Liver (tissue), 9 donors: ENCODE results near the gene FEM1B. TPM values are rescaled to one million over a fixed set of nuclear protein-coding genes. Genes with fewer than 3 reads are reported as not detected.

Source experiments
- DNase-seq: peaks from one replicate; pipeline ENCODE4 v3.0.0-alpha.2; 2017; ENCODE audit warnings: low spot score
- H3K27ac ChIP-seq, 2 donors: one replicate each; pipeline ENCODE4 v1.7.0; 2013; ENCODE audit warnings: inconsistent platforms in 2 of 2, low read length in 2 of 2, control low read depth in 1 of 2, low read depth in 1 of 2, mild to moderate bottlenecking in 1 of 2
- H3K27me3 ChIP-seq, 4 donors: one replicate each; pipeline versions ENCODE4 v1.6.1 to v1.7.0; 2013; ENCODE audit warnings: low read length in 3 of 4, inconsistent platforms in 1 of 4, mild to moderate bottlenecking in 1 of 4, moderate library complexity in 1 of 4; ENCODE audit not compliant: control insufficient read depth in 4 of 4, insufficient read depth in 4 of 4
- H3K36me3 ChIP-seq, 4 donors: one replicate each; pipeline versions ENCODE4 v1.6.1 to v1.7.0; 2013; ENCODE audit warnings: low read length in 3 of 4, mild to moderate bottlenecking in 3 of 4, low read depth in 1 of 4, moderate library complexity in 1 of 4; ENCODE audit not compliant: control insufficient read depth in 4 of 4, insufficient read depth in 3 of 4
- H3K4me1 ChIP-seq, 4 donors: one replicate each; pipeline versions ENCODE4 v1.6.1 to v1.7.0; 2013; ENCODE audit warnings: low read length in 3 of 4, mild to moderate bottlenecking in 3 of 4, moderate library complexity in 1 of 4; ENCODE audit not compliant: control insufficient read depth in 4 of 4, insufficient read depth in 4 of 4
- H3K4me3 ChIP-seq, 3 donors: one replicate each; pipeline versions ENCODE4 v1.6.1 to v1.7.0; 2013; ENCODE audit warnings: low read length in 3 of 3, control low read depth in 1 of 3, low read depth in 1 of 3, mild to moderate bottlenecking in 1 of 3
- H3K9ac ChIP-seq, 2 donors: one replicate each; pipeline ENCODE4 v1.7.0; 2013; ENCODE audit warnings: low read length in 2 of 2, mild to moderate bottlenecking in 2 of 2, moderate library complexity in 2 of 2, control low read depth in 1 of 2, low read depth in 1 of 2
- H3K9me3 ChIP-seq, 4 donors: one replicate each; pipeline versions ENCODE4 v1.6.1 to v1.7.0; 2013; ENCODE audit warnings: low read length in 3 of 4; ENCODE audit not compliant: control insufficient read depth in 4 of 4
- CTCF ChIP-seq: fragments of 150-350 bp; IDR thresholded peaks from 2 replicates; pipeline ENCODE4 v1.5.1; 2017; ENCODE audit warnings: improper control_type of control experiment, low read depth, low read length; ENCODE audit not compliant: missing input control
- FOXA1 ChIP-seq: IDR thresholded peaks from 2 replicates; pipeline ENCODE4 v1.6.1; 2016; ENCODE audit warnings: antibody characterized with exemption
- FOXA2 ChIP-seq: IDR thresholded peaks from 2 replicates; pipeline ENCODE4 v1.6.1; 2016; ENCODE audit warnings: antibody characterized with exemption
- GABPA ChIP-seq, 2 donors: IDR thresholded peaks in 1 of 2; conservative IDR thresholded peaks in 1 of 2; 2 replicates each; pipeline ENCODE4 v1.6.1; 2016; ENCODE audit warnings: antibody characterized with exemption in 2 of 2, mild to moderate bottlenecking in 1 of 2, moderate library complexity in 1 of 2
- HNF4A ChIP-seq, 2 donors: conservative IDR thresholded peaks; 2 replicates each; pipeline ENCODE4 v1.6.1; 2016; ENCODE audit warnings: antibody characterized with exemption in 2 of 2, mild to moderate bottlenecking in 2 of 2
- HNF4G ChIP-seq: IDR thresholded peaks from 2 replicates; pipeline ENCODE4 v1.6.1; 2016; ENCODE audit warnings: antibody characterized with exemption
- JUND ChIP-seq, 2 donors: IDR thresholded peaks; 2 replicates each; pipeline ENCODE4 v1.6.1; 2016; ENCODE audit warnings: antibody characterized with exemption in 2 of 2
- MAX ChIP-seq: IDR thresholded peaks from 2 replicates; pipeline ENCODE4 v1.6.1; 2016; ENCODE audit warnings: antibody characterized with exemption
- NR2F2 ChIP-seq: IDR thresholded peaks from 2 replicates; pipeline ENCODE4 v1.6.1; 2016; ENCODE audit warnings: antibody characterized with exemption
- REST ChIP-seq: IDR thresholded peaks from 2 replicates; pipeline ENCODE4 v1.6.1; 2016; ENCODE audit warnings: antibody characterized with exemption, mild to moderate bottlenecking
- RXRA ChIP-seq, 2 donors: IDR thresholded peaks; 2 replicates each; pipeline ENCODE4 v1.6.1; 2017 to 2018; ENCODE audit warnings: antibody characterized with exemption in 2 of 2, mild to moderate bottlenecking in 1 of 2
- SP1 ChIP-seq: IDR thresholded peaks from 2 replicates; pipeline ENCODE4 v1.6.1; 2018; ENCODE audit warnings: antibody characterized with exemption, mild to moderate bottlenecking
- YY1 ChIP-seq: IDR thresholded peaks from 2 replicates; pipeline ENCODE4 v1.6.1; 2016; ENCODE audit warnings: antibody characterized with exemption, mild to moderate bottlenecking
- ZBTB33 ChIP-seq: IDR thresholded peaks from 2 replicates; pipeline ENCODE4 v1.6.1; 2016; ENCODE audit warnings: antibody characterized with exemption
- WGBS: extraction: QIAGEN DNeasy Blood & Tissue Kit; methylation state at CpG from one replicate; pipeline ENCODE4 v1.1.7; 2013; 5-methylcytosine and 5-hydroxymethylcytosine counted together
- polyA plus RNA-seq, 2 donors: library from polyadenylated mRNA; stranded (reverse) in 1 of 2; unstranded in 1 of 2; fragments of 200-250 nt in 1 of 2; fragments of >200 nt in 1 of 2; fragmentation: Nextera tagmentation in 1 of 2; extraction: Ambion mirVana in 1 of 2; gene quantifications; one replicate each; pipeline versions ENCODE4 v1.2.1 to v1.2.3, GENCODE V29; 2013 to 2015
- total RNA-seq, 2 donors: library from RNA; depleted of rRNA; stranded (reverse); fragments of >200 nt; gene quantifications; one replicate each; pipeline ENCODE4 v1.2.3, GENCODE V29; 2014
- donor health status: healthy.
- donor health status: healthy.
- donor health status: healthy.
- donor health status: healthy.
- donor health status: healthy.

The FEM1B gene
- total and polyA plus RNA-seq, 4 donors = 6.2 to 39.5 (median 17.8) TPM

- TF ChIP-seq CTCF (no peak), FOXA2 (no peak), NR2F2 (peak; percentile 89), SP1 (peak; percentile 92), HNF4G (peak; percentile 99), JUND (IDR thresholded peaks at IDR 0.05) (peak; percentile 80), MAX (peak; percentile 76), RXRA (IDR thresholded peaks at IDR 0.05) (peak; percentile 81 to 91)
Observed at GRCh38 chr15:68300115-68300940, 22.8 kb downstream of the FEM1B start (continued).

- H3K27me3 ChIP-seq = no peaks in the 10 kb centered on the region
- H3K9me3 ChIP-seq = no peaks in the 10 kb centered on the region
- H3K9ac ChIP-seq = no peak overlapping the region
- DNase-seq = peak; percentile 19
- H3K4me3 ChIP-seq = no peak overlapping the region
- TF ChIP-seq JUND (IDR thresholded peaks at IDR 0.05) = no peak
- TF ChIP-seq NR2F2 = no peak
- no peak for TF ChIP-seq MAX
- TF ChIP-seq YY1 = no peak
- TF ChIP-seq HNF4A (conservative IDR thresholded peaks at IDR 0.05) = no peak
- no peak for TF ChIP-seq ZBTB33
- no peak for TF ChIP-seq HNF4G
- no peak for TF ChIP-seq FOXA1
- no peak for TF ChIP-seq GABPA (IDR thresholded peaks at IDR 0.05 in 1 of 2, conservative IDR thresholded peaks at IDR 0.05 in 1 of 2)
- TF ChIP-seq REST = no peak
- H3K36me3 ChIP-seq = no peaks in the 10 kb centered on the region
- no peak overlapping the region for H3K27ac ChIP-seq
- H3K4me1 ChIP-seq = peaks cover 5 to 33% (median 27%) of the 10 kb centered on the region in 4 donors
- 96% methylated on average over 8 of the region's 8 CpGs for whole genome bisulfite sequencing
Observed at GRCh38 chr15:68301301-68301700, 23.8 kb downstream of the FEM1B start.
